HEK293 (cell line): ENCODE measurements around the gene CPE.

ENCODE experiments used
- CTCF ChIA-PET: fragments of 350-600 bp; formaldehyde crosslinking; extraction: SDS; loops from one replicate; lab custom pipeline; 2021; ENCODE audit warnings: antibody characterized with exemption; lab: Yijun Ruan, JAX
- POLR2A ChIA-PET: fragments of 300-600 bp; formaldehyde crosslinking; extraction: SDS; loops from one replicate; lab custom pipeline; 2020; ENCODE audit warnings: antibody characterized with exemption, inconsistent platforms; lab: Yijun Ruan, JAX
- H3K27ac ChIP-seq: fragments of 200-500 bp; sonication (Bioruptor generic); 2 replicates; pipeline ENCODE4 v1.5.1; 2014; ENCODE audit warnings: low read depth, low read length, control low read depth, inconsistent platforms; ENCODE audit errors: extremely low read depth
- H3K36me3 ChIP-seq, 2 experiments: fragments of 200-500 bp in 1 of 2; sonication (Bioruptor generic) in 1 of 2; 1 replicate in 1 of 2; 2 replicates in 1 of 2; pipeline ENCODE4 v1.5.1; 2014 to 2017; ENCODE audit warnings: inconsistent platforms in 2 of 2, low read length in 2 of 2; ENCODE audit not compliant: control insufficient read depth in 2 of 2, insufficient read depth in 1 of 2
- H3K4me1 ChIP-seq: fragments of 200-500 bp; sonication (Bioruptor generic); 2 replicates; pipeline ENCODE4 v1.5.1; 2014; ENCODE audit warnings: mild to moderate bottlenecking, low read length, inconsistent platforms; ENCODE audit not compliant: control insufficient read depth, insufficient read depth
- H3K4me3 ChIP-seq: 2 replicates; pipeline ENCODE4 v1.5.1; 2011; ENCODE audit warnings: low read depth, mild to moderate bottlenecking, control low read depth, low read length, moderate library complexity
- H3K9me3 ChIP-seq: fragments of 200-500 bp; sonication (Bioruptor generic); 2 replicates; pipeline ENCODE4 v1.5.1; 2014; ENCODE audit warnings: low read depth, low read length, inconsistent platforms; ENCODE audit not compliant: control insufficient read depth, insufficient read depth
- BCL11B ChIP-seq: fragments of 450-650 bp; formaldehyde crosslinking; IDR thresholded peaks from 2 replicates; pipeline ENCODE4 v1.5.1; 2016; ENCODE audit warnings: low read depth, missing biosample characterization, missing genetic modification characterization
- INSM2 ChIP-seq: fragments of 450-650 bp; formaldehyde crosslinking; IDR thresholded peaks from 2 replicates; pipeline ENCODE4 v1.5.1; 2016; ENCODE audit warnings: missing biosample characterization, missing genetic modification characterization
- KLF7 ChIP-seq: fragments of 450-650 bp; formaldehyde crosslinking; IDR thresholded peaks from 2 replicates; pipeline ENCODE4 v1.5.1; 2016; ENCODE audit warnings: missing biosample characterization, missing genetic modification characterization, borderline replicate concordance
- SETDB1 ChIP-seq: IDR thresholded peaks from one replicate; pipeline ENCODE4 v1.6.1; 2017; ENCODE audit warnings: mild to moderate bottlenecking, low read length, moderate library complexity, mixed read lengths; ENCODE audit not compliant: insufficient read length
- SP7 ChIP-seq: fragments of 450-650 bp; formaldehyde crosslinking; IDR thresholded peaks from 2 replicates; pipeline ENCODE4 v1.5.1; 2016; ENCODE audit warnings: missing biosample characterization, missing genetic modification characterization
- TRIM28 ChIP-seq: IDR thresholded peaks from 2 replicates; pipeline ENCODE4 v1.6.1; 2011; ENCODE audit warnings: low read length, control low read depth, borderline replicate concordance
- ZBTB20 ChIP-seq: fragments of 450-650 bp; formaldehyde crosslinking; IDR thresholded peaks from 2 replicates; pipeline ENCODE4 v1.5.1; 2016; ENCODE audit warnings: missing biosample characterization, missing genetic modification characterization
- ZBTB8A ChIP-seq: fragments of 450-650 bp; formaldehyde crosslinking; IDR thresholded peaks from 2 replicates; pipeline ENCODE4 v1.5.1; 2016; ENCODE audit warnings: missing biosample characterization, missing genetic modification characterization
- ZNF10 ChIP-seq: fragments of 450-650 bp; formaldehyde crosslinking; IDR thresholded peaks from 2 replicates; pipeline ENCODE4 v1.5.1; 2017; ENCODE audit warnings: missing biosample characterization, missing genetic modification characterization
- ZNF132 ChIP-seq: fragments of 450-650 bp; formaldehyde crosslinking; IDR thresholded peaks from 2 replicates; pipeline ENCODE4 v1.5.1; 2017; ENCODE audit warnings: missing biosample characterization, missing genetic modification characterization, borderline replicate concordance
- ZNF138 ChIP-seq: fragments of 450-650 bp; formaldehyde crosslinking; IDR thresholded peaks from 2 replicates; pipeline ENCODE4 v1.5.1; 2016; ENCODE audit warnings: missing biosample characterization, missing genetic modification characterization, borderline replicate concordance
- ZNF146 ChIP-seq: fragments of 450-650 bp; formaldehyde crosslinking; IDR thresholded peaks from 2 replicates; pipeline ENCODE4 v1.5.1; 2016; ENCODE audit warnings: missing biosample characterization, missing genetic modification characterization
- ZNF19 ChIP-seq: fragments of 450-650 bp; formaldehyde crosslinking; IDR thresholded peaks from 2 replicates; pipeline ENCODE4; 2016; ENCODE audit warnings: missing biosample characterization, missing genetic modification characterization, low read depth
- ZNF211 ChIP-seq: fragments of 450-650 bp; formaldehyde crosslinking; IDR thresholded peaks from 2 replicates; pipeline ENCODE4 v1.5.1; 2016; ENCODE audit warnings: low read depth, missing biosample characterization, missing genetic modification characterization
- ZNF223 ChIP-seq: fragments of 450-650 bp; formaldehyde crosslinking; IDR thresholded peaks from 2 replicates; pipeline ENCODE4 v1.5.1; 2016; ENCODE audit warnings: missing biosample characterization, missing genetic modification characterization
- ZNF426 ChIP-seq: fragments of 450-650 bp; formaldehyde crosslinking; IDR thresholded peaks from 2 replicates; pipeline ENCODE4 v1.5.1; 2017; ENCODE audit warnings: missing biosample characterization, missing genetic modification characterization, mild to moderate bottlenecking, inconsistent platforms, moderate library complexity
- ZNF513 ChIP-seq: fragments of 450-650 bp; IDR thresholded peaks from 2 replicates; pipeline ENCODE4 v1.5.1; 2018; ENCODE audit warnings: missing biosample characterization, missing genetic modification characterization
- ZNF514 ChIP-seq: fragments of 450-650 bp; formaldehyde crosslinking; IDR thresholded peaks from 2 replicates; pipeline ENCODE4 v1.5.1; 2016; ENCODE audit warnings: missing biosample characterization, missing genetic modification characterization
- ZNF521 ChIP-seq: fragments of 450-650 bp; formaldehyde crosslinking; IDR thresholded peaks from 2 replicates; pipeline ENCODE4 v1.5.1; 2017; ENCODE audit warnings: missing biosample characterization, mild to moderate bottlenecking, missing genetic modification characterization
- ZNF530 ChIP-seq: fragments of 450-650 bp; formaldehyde crosslinking; IDR thresholded peaks from 2 replicates; pipeline ENCODE4 v1.5.1; 2016; ENCODE audit warnings: low read depth, missing biosample characterization, missing genetic modification characterization
- ZNF596 ChIP-seq: fragments of 450-650 bp; IDR thresholded peaks from 2 replicates; pipeline ENCODE4 v1.5.0; 2018; ENCODE audit warnings: missing biosample characterization, mild to moderate bottlenecking, missing genetic modification characterization, moderate library complexity
- ZNF658 ChIP-seq: fragments of 450-650 bp; formaldehyde crosslinking; IDR thresholded peaks from 2 replicates; pipeline ENCODE4; 2016; ENCODE audit warnings: missing biosample characterization, missing genetic modification characterization
- ZNF747 ChIP-seq: fragments of 450-650 bp; formaldehyde crosslinking; IDR thresholded peaks from 2 replicates; pipeline ENCODE4 v1.5.1; 2016; ENCODE audit warnings: missing biosample characterization, missing genetic modification characterization
- TF ChIP-seq, protein P1 (sequence below): fragments of 450-650 bp; formaldehyde crosslinking; IDR thresholded peaks from 2 replicates; pipeline ENCODE4; 2016; ENCODE audit warnings: missing biosample characterization, missing genetic modification characterization
- TF ChIP-seq, protein P2 (sequence below): fragments of 450-650 bp; formaldehyde crosslinking; IDR thresholded peaks from 2 replicates; pipeline ENCODE4 v1.5.1; 2016; ENCODE audit warnings: missing biosample characterization, missing genetic modification characterization
- TF ChIP-seq, protein P3 (sequence below): fragments of 450-650 bp; formaldehyde crosslinking; IDR thresholded peaks from 2 replicates; pipeline ENCODE4 v1.5.1; 2016; ENCODE audit warnings: missing biosample characterization, missing genetic modification characterization

Gene CPE

GRCh38 chr4:165508372-165509120 lies 129.7 kb downstream of the CPE start (continued):
- TF ChIP-seq, protein P1, sequence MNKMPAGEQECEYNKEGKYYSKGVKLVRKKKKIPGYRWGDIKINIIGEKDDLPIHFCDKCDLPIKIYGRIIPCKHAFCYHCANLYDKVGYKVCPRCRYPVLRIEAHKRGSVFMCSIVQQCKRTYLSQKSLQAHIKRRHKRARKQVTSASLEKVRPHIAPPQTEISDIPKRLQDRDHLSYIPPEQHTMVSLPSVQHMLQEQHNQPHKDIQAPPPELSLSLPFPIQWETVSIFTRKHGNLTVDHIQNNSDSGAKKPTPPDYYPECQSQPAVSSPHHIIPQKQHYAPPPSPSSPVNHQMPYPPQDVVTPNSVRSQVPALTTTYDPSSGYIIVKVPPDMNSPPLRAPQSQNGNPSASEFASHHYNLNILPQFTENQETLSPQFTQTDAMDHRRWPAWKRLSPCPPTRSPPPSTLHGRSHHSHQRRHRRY (tag by site-specific recombination), result no peak
- TF ChIP-seq ZNF530 (tag by site-specific recombination) (no peak), TRIM28 (no peak), ZNF426 (tag by site-specific recombination) (no peak), ZBTB20 (tag by site-specific recombination) (no peak), ZNF10 (tag by site-specific recombination) (no peak), ZNF19 (tag by site-specific recombination) (no peak), BCL11B (tag by site-specific recombination) (no peak), ZNF211 (no peak), SETDB1 (no peak), ZBTB8A (tag by site-specific recombination) (no peak), ZNF138 (tag by site-specific recombination) (no peak), ZNF521 (tag by site-specific recombination) (no peak)
- TF ChIP-seq, protein P2, sequence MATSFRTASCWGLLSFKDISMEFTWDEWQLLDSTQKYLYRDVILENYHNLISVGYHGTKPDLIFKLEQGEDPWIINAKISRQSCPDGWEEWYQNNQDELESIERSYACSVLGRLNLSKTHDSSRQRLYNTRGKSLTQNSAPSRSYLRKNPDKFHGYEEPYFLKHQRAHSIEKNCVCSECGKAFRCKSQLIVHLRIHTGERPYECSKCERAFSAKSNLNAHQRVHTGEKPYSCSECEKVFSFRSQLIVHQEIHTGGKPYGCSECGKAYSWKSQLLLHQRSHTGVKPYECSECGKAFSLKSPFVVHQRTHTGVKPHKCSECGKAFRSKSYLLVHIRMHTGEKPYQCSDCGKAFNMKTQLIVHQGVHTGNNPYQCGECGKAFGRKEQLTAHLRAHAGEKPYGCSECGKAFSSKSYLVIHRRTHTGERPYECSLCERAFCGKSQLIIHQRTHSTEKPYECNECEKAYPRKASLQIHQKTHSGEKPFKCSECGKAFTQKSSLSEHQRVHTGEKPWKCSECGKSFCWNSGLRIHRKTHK (tag by site-specific recombination), result no peak

DNA sequence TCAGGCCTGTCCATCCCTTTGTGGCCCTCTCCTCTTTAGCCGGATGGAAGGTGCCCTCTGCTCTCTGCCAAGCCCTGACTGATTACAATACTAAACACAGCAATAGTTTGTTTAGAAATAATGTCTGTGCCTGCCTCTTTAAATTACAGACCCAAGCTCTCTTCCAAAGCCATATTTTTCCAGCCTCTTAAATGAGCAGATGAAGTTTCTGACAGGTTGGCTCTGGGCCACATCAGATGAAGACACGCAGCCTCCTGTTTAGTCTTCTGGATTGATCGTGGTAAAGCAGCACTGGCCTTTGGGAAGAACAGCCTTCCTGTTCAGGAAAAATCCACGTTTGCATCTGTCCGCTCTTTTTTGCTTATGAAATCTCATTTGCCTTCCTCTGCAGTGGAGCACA lies 133.6 kb downstream of the CPE start:
- POLR2A ChIA-PET, result no interaction called here
- Histone ChIP-seq H3K9me3 (no peaks in the 10 kb centered on the region), H3K27ac (no peak overlapping the region), H3K4me3 (no peak overlapping the region), H3K36me3 (no peaks in the 10 kb centered on the region), H3K4me1 (no peaks in the 10 kb centered on the region; the same call in 1 of the 2 replicates)
- CTCF ChIA-PET, result no interaction called here
- TF ChIP-seq, protein P3, sequence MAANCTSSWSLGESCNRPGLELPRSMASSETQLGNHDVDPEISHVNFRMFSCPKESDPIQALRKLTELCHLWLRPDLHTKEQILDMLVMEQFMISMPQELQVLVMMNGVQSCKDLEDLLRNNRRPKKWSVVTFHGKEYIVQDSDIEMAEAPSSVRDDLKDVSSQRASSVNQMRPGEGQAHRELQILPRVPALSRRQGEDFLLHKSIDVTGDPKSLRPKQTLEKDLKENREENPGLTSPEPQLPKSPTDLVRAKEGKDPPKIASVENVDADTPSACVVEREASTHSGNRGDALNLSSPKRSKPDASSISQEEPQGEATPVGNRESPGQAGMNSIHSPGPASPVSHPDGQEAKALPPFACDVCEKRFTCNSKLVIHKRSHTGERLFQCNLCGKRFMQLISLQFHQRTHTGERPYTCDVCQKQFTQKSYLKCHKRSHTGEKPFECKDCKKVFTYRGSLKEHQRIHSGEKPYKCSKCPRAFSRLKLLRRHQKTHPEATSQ, result no peak

- Histone ChIP-seq H3K4me1 (no peaks in the 10 kb centered on the region; the same call in 1 of the 2 replicates), H3K4me3 (no peak overlapping the region), H3K36me3 (no peaks in the 10 kb centered on the region), H3K27ac (no peak overlapping the region), H3K9me3 (no peaks in the 10 kb centered on the region)
- CTCF ChIA-PET, result interaction anchor here (0.7 to 1.3 kb wide), 2 partner anchors 21 to 129 kb away, joined by 3 to 6 read pairs; no protein-coding TSS in a partner anchor
- POLR2A ChIA-PET, result interaction anchor here (1.2 kb wide), 1 partner anchor 9 kb away, joined by 3 read pairs; no protein-coding TSS in a partner anchor
- TF ChIP-seq ZNF513 (tag by site-specific recombination) (no peak), ZNF596 (tag by site-specific recombination) (no peak), ZNF514 (tag by site-specific recombination) (no peak), INSM2 (tag by site-specific recombination) (no peak), ZNF747 (no peak), ZNF146 (tag by site-specific recombination) (no peak), KLF7 (tag by site-specific recombination) (no peak), ZNF223 (tag by site-specific recombination) (no peak), ZNF132 (no peak), SP7 (tag by site-specific recombination) (no peak), ZNF658 (tag by site-specific recombination) (no peak), BCL11B (tag by site-specific recombination) (no peak)
Observed at GRCh38 chr4:165514739-165515138, 135.9 kb downstream of the CPE start.
